AG09309 (cell line): Measurements from ENCODE around the gene ZNF385B.

ENCODE experiments used
- DNase-seq: peaks from one replicate; pipeline ENCODE4 v3.0.0-alpha.2; 2010; ENCODE audit warnings: low read depth
- H3K4me3 ChIP-seq: 2 replicates; pipeline ENCODE4 v1.5.1; 2011; ENCODE audit warnings: mild to moderate bottlenecking, low read depth, low read length, moderate library complexity; ENCODE audit not compliant: control insufficient read depth
- CTCF ChIP-seq: IDR thresholded peaks from 2 replicates; pipeline ENCODE4 v1.5.1; 2011; ENCODE audit warnings: mild to moderate bottlenecking, low read depth, low read length, inconsistent platforms; ENCODE audit not compliant: insufficient read depth, control insufficient read depth; ENCODE audit errors: missing control alignments

The ZNF385B gene

GRCh38 chr2:179655627-179656026, 205.8 kb downstream of the ZNF385B start:
- no peak for DNase-seq
- H3K4me3 ChIP-seq: no peak overlapping the region

GRCh38 chr2:179654806-179655205, 206.6 kb downstream of the ZNF385B start:
- no peak overlapping the region for H3K4me3 ChIP-seq
- TF ChIP-seq CTCF: no peak
- DNase-seq: no peak

More at GRCh38 chr2:179655627-179656026, 205.8 kb downstream of the ZNF385B start:
- no peak for TF ChIP-seq CTCF

GRCh38 chr2:179652296-179652695, 209.1 kb downstream of the ZNF385B start:
- H3K4me3 ChIP-seq: no peak overlapping the region
- no peak for TF ChIP-seq CTCF
- DNase-seq: no peak

- TF ChIP-seq CTCF: no peak
- no peak for DNase-seq
- H3K4me3 ChIP-seq: no peak overlapping the region
These were observed 211.0 kb downstream of the ZNF385B start for GRCh38 chr2:179650420-179650819.

GRCh38 chr2:179646862-179647587, 214.4 kb downstream of the ZNF385B start:
- no peak for TF ChIP-seq CTCF
- DNase-seq: no peak
- no peak overlapping the region for H3K4me3 ChIP-seq

GRCh38 chr2:179646173-179646769, 215.1 kb downstream of the ZNF385B start:
- no peak overlapping the region for H3K4me3 ChIP-seq
- no peak for TF ChIP-seq CTCF
- no peak for DNase-seq
